ENCODE measurements around the gene GFOD1.
A peak's percentile ranks its signal among the peaks of the same experiment; 100 is the strongest.
"Not testable (repeated sequence)": the region's sequence is repeated elsewhere in the genome, so short reads cannot be mapped to it uniquely, and the experiment has no call there.

The GFOD1 gene

GRCh38 chr6:13522656-13523055 lies 35.3 kb upstream of the GFOD1 start:
- H3K27ac Mint-ChIP-seq: no peak overlapping the region
- H3K36me3 Mint-ChIP-seq (ENCODE audit: low read depth): no peaks in the 10 kb centered on the region
- intact Hi-C loops (cut with micrococcal nuclease): loop anchor here (10.0 kb wide), 1 partner anchor 58 kb away; no protein-coding TSS in a partner anchor
- H3K27me3 Mint-ChIP-seq: no peaks in the 10 kb centered on the region
- H3K9me3 Mint-ChIP-seq: no peaks in the 10 kb centered on the region
- H3K4me3 Mint-ChIP-seq: no peak overlapping the region
- H3K4me1 Mint-ChIP-seq (ENCODE audit: low read depth): peaks cover 38% of the 10 kb centered on the region

- intact Hi-C loops (cut with micrococcal nuclease): loop anchor here (10.0 kb wide), 1 partner anchor 55 kb away; no protein-coding TSS in a partner anchor
- no peaks in the 10 kb centered on the region for H3K36me3 Mint-ChIP-seq (ENCODE audit: low read depth)
- no peaks in the 10 kb centered on the region for H3K9me3 Mint-ChIP-seq
- no peaks in the 10 kb centered on the region for H3K27me3 Mint-ChIP-seq
- no peak overlapping the region for H3K27ac Mint-ChIP-seq
- peaks cover 11% of the 10 kb centered on the region for H3K4me1 Mint-ChIP-seq (ENCODE audit: low read depth)
- no peak overlapping the region for H3K4me3 Mint-ChIP-seq
Observed at GRCh38 chr6:13519839-13520238, 32.4 kb upstream of the GFOD1 start.

- no peak overlapping the region for H3K27ac Mint-ChIP-seq
- no peaks in the 10 kb centered on the region for H3K36me3 Mint-ChIP-seq (ENCODE audit: low read depth)
- H3K4me1 Mint-ChIP-seq (ENCODE audit: low read depth): peaks cover 7% of the 10 kb centered on the region
- H3K9me3 Mint-ChIP-seq: no peaks in the 10 kb centered on the region
- intact Hi-C loops (cut with micrococcal nuclease): no loop called here
- H3K27me3 Mint-ChIP-seq: peaks cover 5% of the 10 kb centered on the region
- no peak overlapping the region for H3K4me3 Mint-ChIP-seq
Observed at GRCh38 chr6:13517116-13517515, 29.7 kb upstream of the GFOD1 start.

GRCh38 chr6:13515912-13516311 lies 28.5 kb upstream of the GFOD1 start:
- Mint-ChIP-seq H3K9me3 (no peaks in the 10 kb centered on the region), H3K36me3 (ENCODE audit: low read depth) (no peaks in the 10 kb centered on the region), H3K27ac (no peak overlapping the region), H3K4me1 (ENCODE audit: low read depth) (peaks cover 7% of the 10 kb centered on the region), H3K27me3 (peaks cover 6% of the 10 kb centered on the region), H3K4me3 (no peak overlapping the region)
- intact Hi-C loops (cut with micrococcal nuclease): no loop called here

GRCh38 chr6:13513626-13514502 lies 26.5 kb upstream of the GFOD1 start:
- H3K4me1 Mint-ChIP-seq (ENCODE audit: low read depth): peaks cover 7% of the 10 kb centered on the region
- intact Hi-C loops (cut with micrococcal nuclease): no loop called here
- no peak overlapping the region for H3K4me3 Mint-ChIP-seq
- H3K27me3 Mint-ChIP-seq: peaks cover 6% of the 10 kb centered on the region
- no peaks in the 10 kb centered on the region for H3K9me3 Mint-ChIP-seq
- H3K36me3 Mint-ChIP-seq (ENCODE audit: low read depth): no peaks in the 10 kb centered on the region
- no peak overlapping the region for H3K27ac Mint-ChIP-seq

- Mint-ChIP-seq H3K9me3 (no peaks in the 10 kb centered on the region), H3K4me1 (ENCODE audit: low read depth) (peaks cover 7% of the 10 kb centered on the region), H3K4me3 (no peak overlapping the region), H3K27me3 (peaks cover 6% of the 10 kb centered on the region), H3K27ac (no peak overlapping the region), H3K36me3 (ENCODE audit: low read depth) (no peaks in the 10 kb centered on the region)
- intact Hi-C loops (cut with micrococcal nuclease): no loop called here
Observed at GRCh38 chr6:13512900-13513299, 25.5 kb upstream of the GFOD1 start.

GRCh38 chr6:13511913-13512717 lies 24.7 kb upstream of the GFOD1 start:
- Mint-ChIP-seq H3K9me3 (no peaks in the 10 kb centered on the region), H3K4me1 (ENCODE audit: low read depth) (peaks cover 7% of the 10 kb centered on the region), H3K4me3 (no peak overlapping the region), H3K27ac (no peak overlapping the region), H3K36me3 (ENCODE audit: low read depth) (no peaks in the 10 kb centered on the region), H3K27me3 (peaks cover 6% of the 10 kb centered on the region)
- intact Hi-C loops (cut with micrococcal nuclease): no loop called here

- H3K27me3 Mint-ChIP-seq; H3K27ac Mint-ChIP-seq; H3K36me3 Mint-ChIP-seq (ENCODE audit: low read depth); H3K4me3 Mint-ChIP-seq; H3K9me3 Mint-ChIP-seq; intact Hi-C loops (cut with micrococcal nuclease); H3K4me1 Mint-ChIP-seq (ENCODE audit: low read depth): not testable (repeated sequence)
Observed at GRCh38 chr6:13511141-13511571, 23.8 kb upstream of the GFOD1 start.

- H3K27ac Mint-ChIP-seq; H3K27me3 Mint-ChIP-seq; intact Hi-C loops (cut with micrococcal nuclease); H3K4me3 Mint-ChIP-seq; H3K9me3 Mint-ChIP-seq; H3K36me3 Mint-ChIP-seq (ENCODE audit: low read depth); H3K4me1 Mint-ChIP-seq (ENCODE audit: low read depth): not testable (repeated sequence)
Observed at GRCh38 chr6:13510433-13510832, 23.0 kb upstream of the GFOD1 start.

- no peaks in the 10 kb centered on the region for H3K9me3 Mint-ChIP-seq
- H3K27ac Mint-ChIP-seq: no peak overlapping the region
- intact Hi-C loops (cut with micrococcal nuclease): no loop called here
- peaks cover 11% of the 10 kb centered on the region for H3K27me3 Mint-ChIP-seq
- no peaks in the 10 kb centered on the region for H3K36me3 Mint-ChIP-seq (ENCODE audit: low read depth)
- H3K4me1 Mint-ChIP-seq (ENCODE audit: low read depth): peaks cover 7% of the 10 kb centered on the region
- H3K4me3 Mint-ChIP-seq: no peak overlapping the region
Observed at GRCh38 chr6:13508711-13509705, 21.6 kb upstream of the GFOD1 start.

GRCh38 chr6:13507306-13507860 lies 20.0 kb upstream of the GFOD1 start:
- Mint-ChIP-seq H3K9me3 (no peaks in the 10 kb centered on the region), H3K27me3 (peaks cover 7% of the 10 kb centered on the region), H3K36me3 (ENCODE audit: low read depth) (no peaks in the 10 kb centered on the region), H3K4me3 (no peak overlapping the region), H3K27ac (no peak overlapping the region), H3K4me1 (ENCODE audit: low read depth) (no peaks in the 10 kb centered on the region)
- intact Hi-C loops (cut with micrococcal nuclease): no loop called here

- H3K27ac Mint-ChIP-seq: peak overlapping the region; percentile 49
- H3K4me3 Mint-ChIP-seq: no peak overlapping the region
- H3K27me3 Mint-ChIP-seq: peaks cover 5% of the 10 kb centered on the region
- H3K36me3 Mint-ChIP-seq (ENCODE audit: low read depth): no peaks in the 10 kb centered on the region
- no peaks in the 10 kb centered on the region for H3K9me3 Mint-ChIP-seq
- peaks cover 12% of the 10 kb centered on the region for H3K4me1 Mint-ChIP-seq (ENCODE audit: low read depth)
- intact Hi-C loops (cut with micrococcal nuclease): no loop called here
Observed at GRCh38 chr6:13505345-13505734, 17.9 kb upstream of the GFOD1 start.

- Mint-ChIP-seq H3K4me1 (ENCODE audit: low read depth) (peaks cover 17% of the 10 kb centered on the region), H3K27me3 (peaks cover 5% of the 10 kb centered on the region), H3K4me3 (no peak overlapping the region), H3K27ac (peak overlapping the region; percentile 49), H3K36me3 (ENCODE audit: low read depth) (no peaks in the 10 kb centered on the region), H3K9me3 (no peaks in the 10 kb centered on the region)
- intact Hi-C loops (cut with micrococcal nuclease): no loop called here
Observed at GRCh38 chr6:13504611-13505344, 17.4 kb upstream of the GFOD1 start.
